ENCODE data around the gene CLEC20A.

The CLEC20A gene

DNA sequence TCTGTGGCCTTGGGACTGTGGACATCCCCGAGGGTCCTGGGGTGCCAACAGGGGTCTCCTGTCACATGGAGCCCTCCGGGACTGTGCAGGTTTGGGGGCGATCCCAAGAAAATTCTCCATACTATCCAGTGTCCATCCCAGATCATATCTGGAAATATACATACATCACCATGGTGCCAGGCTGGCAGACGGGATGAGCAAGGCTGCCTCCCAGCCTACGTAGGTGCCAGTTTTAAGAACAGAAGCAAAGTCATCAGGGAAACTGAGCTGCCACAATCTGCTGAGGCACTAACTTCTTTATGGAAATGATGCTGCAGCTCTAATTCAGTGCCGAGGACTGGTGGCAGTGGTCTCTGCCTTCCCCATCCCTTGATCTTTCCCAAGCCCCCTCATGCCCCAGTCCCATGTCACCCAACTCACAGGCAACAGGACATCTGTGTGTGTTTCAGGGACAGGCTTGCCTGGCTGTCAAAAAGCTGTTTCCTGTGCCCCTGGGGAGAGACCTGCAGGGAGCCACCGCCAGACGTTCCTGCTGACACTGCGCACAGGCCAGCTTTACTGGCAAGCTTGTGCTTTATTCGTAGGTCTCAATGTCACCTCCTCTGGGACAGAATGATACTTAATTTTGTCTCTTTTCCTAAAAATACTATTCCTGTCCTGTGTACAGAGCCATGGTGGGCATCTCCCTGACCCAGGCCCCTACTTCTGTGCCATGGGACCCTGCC, 31.6 kb upstream of the CLEC20A start:
- Histone ChIP-seq H3K9me3 (replicated peaks; ENCODE audit: insufficient read depth, low read length) (no peaks in the 10 kb centered on the region), H3K27ac (ENCODE audit: low read length) (no peak overlapping the region), H3K9ac (ENCODE audit: low read length) (no peak overlapping the region), H3K4me2 (ENCODE audit: low read depth, low read length) (no peak overlapping the region), H3K36me3 (replicated peaks; ENCODE audit: insufficient read depth, low read length) (no peaks in the 10 kb centered on the region), H3K79me2 (ENCODE audit: low read length) (no peaks in the 10 kb centered on the region), H3F3A (ENCODE audit: insufficient read depth, low read length) (no peaks in the 10 kb centered on the region), H3K4me1 (ENCODE audit: low read length) (0 out of 2 replicates have a peak, but pooled peaks cover 3% of the 10 kb centered on the region), H2AFZ (ENCODE audit: low read length) (no peak overlapping the region), H3K4me3 (ENCODE audit: low read length) (no peak overlapping the region), H4K20me1 (ENCODE audit: insufficient read depth, low read length) (no peaks in the 10 kb centered on the region), H3K27me3 (replicated peaks; ENCODE audit: insufficient read depth, low read length) (no peaks in the 10 kb centered on the region), H3K9me2 (replicated peaks; ENCODE audit: insufficient read depth, low read length) (no peaks in the 10 kb centered on the region)
- TF ChIP-seq CTCF (IDR thresholded peaks at IDR 0.05; ENCODE audit: low read length) (no peak), EZH2 (optimal IDR thresholded peaks at IDR 0.05; ENCODE audit: low read depth, low read length) (no peak), EZH2phosphoT487 (IDR thresholded peaks at IDR 0.05; ENCODE audit: low read length) (no peak)
- no peak for DNase-seq

DNA sequence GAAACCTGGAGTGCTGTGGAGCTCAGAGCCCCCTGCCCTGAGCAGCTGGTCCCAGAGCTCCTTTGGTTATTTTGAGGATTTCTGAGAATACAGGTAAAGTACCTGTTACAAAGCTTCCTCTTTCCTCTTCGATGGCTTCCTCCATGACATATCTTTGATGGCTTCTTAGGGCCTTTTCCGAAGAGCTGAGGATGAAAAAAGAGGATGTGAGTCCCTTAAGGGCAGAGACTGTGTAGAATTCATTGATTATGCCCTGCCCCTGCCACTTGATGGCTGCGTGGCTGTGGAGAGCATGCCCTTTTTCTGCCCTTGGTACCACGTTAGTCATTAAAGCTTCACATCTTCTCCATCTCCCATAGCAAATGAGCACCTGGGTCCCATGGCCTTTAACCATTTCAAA, 30.4 kb upstream of the CLEC20A start:
- Histone ChIP-seq H3K4me1 (ENCODE audit: low read length) (0 out of 2 replicates have a peak, but pooled peaks cover 3% of the 10 kb centered on the region), H3K4me3 (ENCODE audit: low read length) (no peak overlapping the region), H3K9me2 (replicated peaks; ENCODE audit: insufficient read depth, low read length) (no peaks in the 10 kb centered on the region), H3K9me3 (replicated peaks; ENCODE audit: insufficient read depth, low read length) (no peaks in the 10 kb centered on the region), H3K4me2 (ENCODE audit: low read depth, low read length) (no peak overlapping the region), H3K36me3 (replicated peaks; ENCODE audit: insufficient read depth, low read length) (no peaks in the 10 kb centered on the region), H2AFZ (ENCODE audit: low read length) (no peak overlapping the region), H3K27ac (ENCODE audit: low read length) (no peak overlapping the region), H3K9ac (ENCODE audit: low read length) (no peak overlapping the region), H3F3A (ENCODE audit: insufficient read depth, low read length) (no peaks in the 10 kb centered on the region), H3K79me2 (ENCODE audit: low read length) (no peaks in the 10 kb centered on the region), H4K20me1 (ENCODE audit: insufficient read depth, low read length) (no peaks in the 10 kb centered on the region), H3K27me3 (replicated peaks; ENCODE audit: insufficient read depth, low read length) (no peaks in the 10 kb centered on the region)
- TF ChIP-seq CTCF (IDR thresholded peaks at IDR 0.05; ENCODE audit: low read length) (no peak), EZH2phosphoT487 (IDR thresholded peaks at IDR 0.05; ENCODE audit: low read length) (no peak), EZH2 (optimal IDR thresholded peaks at IDR 0.05; ENCODE audit: low read depth, low read length) (no peak)
- DNase-seq: no peak

DNA sequence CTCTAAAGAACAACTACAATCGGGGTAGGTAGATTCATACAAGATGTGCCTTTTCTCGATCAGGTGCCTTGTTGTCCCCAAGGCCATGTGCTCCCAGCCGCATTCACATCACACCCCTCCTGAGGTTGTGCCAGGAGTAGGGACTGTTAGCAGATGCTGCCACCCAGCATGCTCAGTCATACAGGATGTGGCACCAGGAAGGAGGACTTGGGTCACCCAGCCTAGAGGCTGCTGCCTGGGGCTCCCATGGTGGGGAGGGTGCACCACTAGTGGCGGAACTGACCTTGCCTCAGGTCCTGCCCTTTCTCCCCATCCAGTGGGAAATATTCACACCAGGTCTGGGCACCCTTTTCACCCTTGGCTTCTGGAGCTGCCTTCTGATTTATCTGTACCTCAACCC, 24.5 kb upstream of the CLEC20A start:
- Histone ChIP-seq H3K27ac (ENCODE audit: low read length) (no peak overlapping the region), H3F3A (ENCODE audit: insufficient read depth, low read length) (no peaks in the 10 kb centered on the region), H3K4me2 (ENCODE audit: low read depth, low read length) (no peak overlapping the region), H4K20me1 (ENCODE audit: insufficient read depth, low read length) (no peaks in the 10 kb centered on the region), H3K9ac (ENCODE audit: low read length) (no peak overlapping the region), H2AFZ (ENCODE audit: low read length) (no peak overlapping the region), H3K4me1 (ENCODE audit: low read length) (no peaks in the 10 kb centered on the region), H3K27me3 (replicated peaks; ENCODE audit: insufficient read depth, low read length) (no peaks in the 10 kb centered on the region), H3K9me3 (replicated peaks; ENCODE audit: insufficient read depth, low read length) (no peaks in the 10 kb centered on the region), H3K4me3 (ENCODE audit: low read length) (no peak overlapping the region), H3K79me2 (ENCODE audit: low read length) (no peaks in the 10 kb centered on the region), H3K9me2 (replicated peaks; ENCODE audit: insufficient read depth, low read length) (no peaks in the 10 kb centered on the region), H3K36me3 (replicated peaks; ENCODE audit: insufficient read depth, low read length) (no peaks in the 10 kb centered on the region)
- no peak for TF ChIP-seq EZH2 (optimal IDR thresholded peaks at IDR 0.05; ENCODE audit: low read depth, low read length)
- no peak for TF ChIP-seq CTCF (IDR thresholded peaks at IDR 0.05; ENCODE audit: low read length)
- no peak for TF ChIP-seq EZH2phosphoT487 (IDR thresholded peaks at IDR 0.05; ENCODE audit: low read length)
- no peak for DNase-seq

Data from MM.1S (cell line).